ENCODE results near the gene TIGIT. TPM values are rescaled to one million over a fixed set of nuclear protein-coding genes. Genes with fewer than 3 reads are reported as not detected.

The TIGIT gene
- total and polyA plus RNA-seq, 2 experiments from 2014 or later, result 0.39 TPM; not detected in 1

- DNase-seq (ENCODE audit: low spot score), result no peak
- no peak for TF ChIP-seq EZH2phosphoT487 (IDR thresholded peaks at IDR 0.05; ENCODE audit: low read depth, severe bottlenecking, unreplicated experiment)
- TF ChIP-seq EZH2 (IDR thresholded peaks at IDR 0.05; ENCODE audit: borderline replicate concordance), result no peak
- no peak for TF ChIP-seq CTCF (IDR thresholded peaks at IDR 0.05; ENCODE audit: poor library complexity)
- Histone ChIP-seq H3K9me2 (replicated peaks; ENCODE audit: insufficient read depth) (no peaks in the 10 kb centered on the region), H3K4me2 (no peak overlapping the region), H3K27me3 (no peaks in the 10 kb centered on the region), H3K79me2 (no peaks in the 10 kb centered on the region), H3K27ac (no peak overlapping the region), H4K20me1 (ENCODE audit: insufficient read depth, poor library complexity, severe bottlenecking) (no peaks in the 10 kb centered on the region), H3K4me3 (no peak overlapping the region), H3K36me3 (replicated peaks; ENCODE audit: insufficient read depth, low read depth) (no peaks in the 10 kb centered on the region), H3K9me3 (ENCODE audit: low read depth) (no peaks in the 10 kb centered on the region), H3K4me1 (ENCODE audit: insufficient read depth) (no peaks in the 10 kb centered on the region), H2AFZ (no peak overlapping the region)
- 93% methylated on average over 2 of the region's 2 CpGs for WGBS (ENCODE audit: low lambda C conversion rate, missing lambda C conversion rate)
Measured at GRCh38 chr3:114286266-114286665, 7.6 kb upstream of the TIGIT start.

- no peaks in the 10 kb centered on the region for H3K36me3 ChIP-seq (replicated peaks; ENCODE audit: insufficient read depth, low read depth)
- TF ChIP-seq EZH2phosphoT487 (IDR thresholded peaks at IDR 0.05; ENCODE audit: low read depth, severe bottlenecking, unreplicated experiment), result no peak
- peak; percentile 51 for TF ChIP-seq CTCF (IDR thresholded peaks at IDR 0.05; ENCODE audit: poor library complexity)
- no peak overlapping the region for H2AFZ ChIP-seq
- H3K79me2 ChIP-seq, result no peaks in the 10 kb centered on the region
- no peaks in the 10 kb centered on the region for H3K27me3 ChIP-seq
- no peaks in the 10 kb centered on the region for H3K9me3 ChIP-seq (ENCODE audit: low read depth)
- H3K27ac ChIP-seq, result no peak overlapping the region
- DNase-seq (ENCODE audit: low spot score), result peak; percentile 48
- H3K4me3 ChIP-seq, result no peak overlapping the region
- 68% methylated on average over 23 of the region's 23 CpGs for WGBS (ENCODE audit: low lambda C conversion rate, missing lambda C conversion rate)
- no peaks in the 10 kb centered on the region for H3K4me1 ChIP-seq (ENCODE audit: insufficient read depth)
- H3K9me2 ChIP-seq (replicated peaks; ENCODE audit: insufficient read depth), result no peaks in the 10 kb centered on the region
- H3K4me2 ChIP-seq, result no peak overlapping the region
- H4K20me1 ChIP-seq (ENCODE audit: insufficient read depth, poor library complexity, severe bottlenecking), result no peaks in the 10 kb centered on the region
Measured at GRCh38 chr3:114290911-114291901, 2.6 kb upstream of the TIGIT start.

- Histone ChIP-seq H3K4me3 (no peak overlapping the region), H3K4me1 (ENCODE audit: insufficient read depth) (no peaks in the 10 kb centered on the region), H4K20me1 (ENCODE audit: insufficient read depth, poor library complexity, severe bottlenecking) (no peaks in the 10 kb centered on the region), H3K9me3 (ENCODE audit: low read depth) (no peaks in the 10 kb centered on the region), H3K27ac (no peak overlapping the region), H3K9me2 (replicated peaks; ENCODE audit: insufficient read depth) (no peaks in the 10 kb centered on the region), H3K27me3 (no peaks in the 10 kb centered on the region), H3K4me2 (no peak overlapping the region), H2AFZ (no peak overlapping the region), H3K79me2 (no peaks in the 10 kb centered on the region), H3K36me3 (replicated peaks; ENCODE audit: insufficient read depth, low read depth) (no peaks in the 10 kb centered on the region)
- DNase-seq (ENCODE audit: low spot score), result no peak
- TF ChIP-seq EZH2 (IDR thresholded peaks at IDR 0.05; ENCODE audit: borderline replicate concordance) (no peak), EZH2phosphoT487 (IDR thresholded peaks at IDR 0.05; ENCODE audit: low read depth, severe bottlenecking, unreplicated experiment) (no peak), CTCF (IDR thresholded peaks at IDR 0.05; ENCODE audit: poor library complexity) (no peak)
- 86% methylated on average over 6 of the region's 6 CpGs for WGBS (ENCODE audit: low lambda C conversion rate, missing lambda C conversion rate)
Measured at GRCh38 chr3:114294940-114295480, 1.2 kb downstream of the TIGIT start.

All from hepatocyte (in vitro differentiated cells).